ENCODE results near the gene CASKIN1.

- TF ChIP-seq CTCF (IDR thresholded peaks at IDR 0.05), result no peak
- no peak for TF ChIP-seq EZH2phosphoT487 (IDR thresholded peaks at IDR 0.05)
- TF ChIP-seq EZH2 (IDR thresholded peaks at IDR 0.05), result no peak
Measured at GRCh38 chr16:2229091-2229490, 32.7 kb upstream of the CASKIN1 start.

Measured in neural progenitor cell (in vitro differentiated cells).